Measurements from ENCODE around the gene USP3. TPM values are rescaled to one million over a fixed set of nuclear protein-coding genes. Genes with fewer than 3 reads are reported as not detected.

USP3 gene
- total RNA-seq, 4 donors from 2014 or later, result 74.0 to 90.9 (median 75.5) TPM

- no peak for TF ChIP-seq CTCF (IDR thresholded peaks at IDR 0.05; ENCODE audit: low read depth)
These were observed 43.0 kb upstream of the USP3 start for GRCh38 chr15:63461230-63461985.

DNA sequence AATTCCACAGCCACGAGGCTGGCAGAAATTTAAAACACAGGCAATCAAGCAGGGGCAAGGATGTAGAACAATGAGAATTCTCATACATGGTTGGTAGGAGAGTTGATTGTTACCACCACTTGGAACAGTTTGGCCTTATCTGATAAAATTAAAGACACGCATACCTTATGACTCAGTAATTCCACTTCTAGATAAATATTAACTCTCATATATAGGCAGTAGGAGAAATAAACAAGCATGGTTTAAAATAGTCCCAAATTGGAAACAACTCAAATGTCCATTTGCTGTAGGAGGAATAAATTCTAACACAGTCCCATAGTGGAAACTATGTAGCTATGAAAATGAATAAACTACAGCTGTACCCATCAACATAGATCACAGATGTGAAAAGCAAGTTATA lies 42.3 kb upstream of the USP3 start:
- no peak for TF ChIP-seq CTCF (IDR thresholded peaks at IDR 0.05; ENCODE audit: low read depth)

DNA sequence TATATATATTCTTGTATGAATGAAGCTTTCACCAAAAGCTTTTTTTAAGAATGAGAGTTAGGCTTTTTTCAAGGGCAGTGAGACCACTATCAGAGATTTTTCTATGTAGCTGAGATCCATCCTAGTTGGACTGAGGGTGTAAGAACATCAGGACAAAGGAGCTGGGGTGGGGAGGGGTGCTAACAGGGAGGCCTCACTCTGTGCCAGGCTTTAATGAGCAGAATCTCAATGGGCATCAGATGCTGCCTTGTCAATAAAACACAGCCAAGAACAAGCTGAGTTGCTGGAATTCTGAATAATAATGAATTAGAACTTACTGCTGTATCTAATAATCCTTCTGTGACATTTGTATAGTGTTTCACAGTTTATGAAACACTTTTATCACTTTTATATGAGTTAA lies 41.4 kb upstream of the USP3 start:
- TF ChIP-seq CTCF (IDR thresholded peaks at IDR 0.05; ENCODE audit: low read depth), result no peak

GRCh38 chr15:63463793-63464192 lies 40.6 kb upstream of the USP3 start:
- no peak for TF ChIP-seq CTCF (IDR thresholded peaks at IDR 0.05; ENCODE audit: low read depth)

DNA sequence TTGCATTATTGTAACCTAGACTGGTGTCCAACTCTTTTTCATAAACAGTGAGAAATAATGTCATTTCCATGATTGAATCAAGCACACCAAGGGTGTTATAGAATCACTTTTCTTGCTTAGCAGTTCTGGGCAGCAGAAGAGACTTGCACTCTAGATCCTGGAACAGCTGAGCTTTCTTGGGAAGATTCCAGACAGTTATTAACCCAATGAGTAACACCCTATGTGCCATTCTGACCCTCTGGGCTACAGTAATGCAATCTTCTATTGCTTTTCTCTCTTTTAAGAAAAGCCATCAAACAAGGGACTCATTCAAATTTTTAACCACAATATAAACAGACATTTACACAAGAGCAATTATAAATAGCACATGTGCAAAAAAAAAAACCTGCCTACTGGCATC lies 39.3 kb upstream of the USP3 start:
- no peak for TF ChIP-seq CTCF (IDR thresholded peaks at IDR 0.05; ENCODE audit: low read depth)

- no peak for TF ChIP-seq CTCF (IDR thresholded peaks at IDR 0.05; ENCODE audit: low read depth)
These were observed 37.8 kb upstream of the USP3 start for GRCh38 chr15:63466378-63467192.

GRCh38 chr15:63469190-63469589 lies 35.2 kb upstream of the USP3 start:
- TF ChIP-seq CTCF (IDR thresholded peaks at IDR 0.05; ENCODE audit: low read depth), result no peak
